Omental fat pad (tissue), 4 donors: ENCODE results near the gene GP9. TPM values are rescaled to one million over a fixed set of nuclear protein-coding genes. Genes with fewer than 3 reads are reported as not detected.

Experiments used
- ATAC-seq: fragments of 150-250 bp; one replicate; pipeline ENCODE4 v1.9.1; 2016; ENCODE audit warnings: mild to moderate bottlenecking, moderate library complexity; ENCODE audit not compliant: low FRiP score
- DNase-seq: peaks from one replicate; pipeline ENCODE4 v3.0.0-alpha.2; 2019; ENCODE audit warnings: low spot score
- CTCF ChIP-seq, 3 donors: fragments of 450-650 bp; IDR thresholded peaks; one replicate each; pipeline ENCODE4 v1.5.1; 2016 to 2017; ENCODE audit warnings: antibody characterized with exemption in 3 of 3, mild to moderate bottlenecking in 3 of 3, moderate library complexity in 2 of 3
- total RNA-seq, 4 donors: library from RNA; depleted of rRNA; stranded (reverse); fragments of >200 nt; gene quantifications; one replicate each; pipeline ENCODE4 v1.1.0, GENCODE V29; 2016

The GP9 gene
- total RNA-seq, 4 donors from 2014 or later = not detected

GRCh38 chr3:129050556-129051295 lies 9.9 kb upstream of the GP9 start:
- DNase-seq = no peak
- no peak for ATAC-seq
- TF ChIP-seq CTCF (IDR thresholded peaks at IDR 0.05) = no peak

GRCh38 chr3:129051871-129052340 lies 8.7 kb upstream of the GP9 start:
- TF ChIP-seq CTCF (IDR thresholded peaks at IDR 0.05) = no peak
- ATAC-seq (no peak), DNase-seq (no peak)

GRCh38 chr3:129052675-129053074 lies 7.9 kb upstream of the GP9 start:
- no peak for DNase-seq

GRCh38 chr3:129054605-129055104 lies 5.9 kb upstream of the GP9 start:
- TF ChIP-seq CTCF (IDR thresholded peaks at IDR 0.05) = no peak
- DNase-seq (no peak), ATAC-seq (no peak)

More at GRCh38 chr3:129052675-129053074, 7.9 kb upstream of the GP9 start:
- no peak for ATAC-seq
- no peak for TF ChIP-seq CTCF (IDR thresholded peaks at IDR 0.05)

- DNase-seq (no peak), ATAC-seq (no peak)
- TF ChIP-seq CTCF (IDR thresholded peaks at IDR 0.05) = no peak
Observed at GRCh38 chr3:129056451-129057173, 4.0 kb upstream of the GP9 start.

- TF ChIP-seq CTCF (IDR thresholded peaks at IDR 0.05) = no peak
- ATAC-seq = no peak
- no peak for DNase-seq
Observed at GRCh38 chr3:129057249-129057648, 3.3 kb upstream of the GP9 start.
